ENCODE data around the gene LENG1. TPM values are rescaled to one million over a fixed set of nuclear protein-coding genes. Genes with fewer than 3 reads are reported as not detected.
A peak's percentile ranks its signal among the peaks of the same experiment; 100 is the strongest.

LENG1 gene
- total and polyA plus RNA-seq, 9 of the 15 experiments (the other 6 are each of a cell fraction or from before 2014, with no cell fraction given): 0.30 to 10.5 (median 4.7) TPM

DNA sequence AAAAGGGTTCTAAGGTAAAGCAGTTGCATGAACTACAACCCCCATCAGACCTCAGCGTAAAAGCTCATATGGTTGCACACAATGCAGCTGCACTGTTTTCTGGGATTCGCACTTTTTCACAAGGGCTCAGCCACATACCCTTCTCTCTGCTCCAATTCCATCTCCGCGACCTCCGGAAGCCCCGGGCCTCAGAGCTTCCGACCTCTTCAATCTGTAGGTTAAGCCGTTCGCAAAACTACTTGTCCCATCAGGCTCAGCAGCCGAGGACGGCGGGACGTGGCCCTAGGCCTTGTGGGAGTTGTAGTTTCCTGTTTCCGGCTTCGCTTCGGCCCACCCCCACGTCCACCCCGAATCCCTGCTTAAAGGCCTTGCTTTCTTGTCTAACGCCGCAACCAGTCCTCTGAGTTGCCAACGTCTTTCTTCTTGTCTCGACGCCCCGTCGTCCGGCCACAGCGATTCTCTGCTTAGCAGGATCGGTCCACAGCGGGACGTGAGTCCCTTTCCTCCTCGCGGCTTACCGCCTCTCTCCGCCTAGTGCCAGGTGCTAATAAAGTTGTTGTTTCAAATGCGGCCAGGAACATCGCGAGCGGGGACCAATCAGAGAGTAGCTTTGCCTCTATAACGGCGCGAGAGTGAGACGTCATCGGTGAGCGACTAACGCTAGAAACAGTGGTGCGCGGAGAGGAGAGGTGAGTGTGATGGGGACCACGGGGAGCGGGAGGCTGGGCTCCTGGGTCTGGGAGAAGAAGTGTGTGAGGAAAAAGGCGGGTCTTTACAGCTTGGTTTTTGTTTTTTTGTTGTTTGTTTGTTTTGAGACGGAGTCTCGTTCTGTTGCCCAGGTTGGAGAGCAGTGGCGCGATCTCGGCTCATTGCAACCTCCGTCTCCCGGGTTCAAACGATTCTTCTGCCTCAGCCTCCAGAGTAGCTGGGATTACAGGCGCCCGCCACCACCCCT is 44.1 kb downstream of the LENG1 start, which contains the start of the genes PRPF31 and TFPT (continued):
- no peak; the same call in 1 of the 2 replicates for TF ChIP-seq KDM2B (CRISPR knock-in tag; IDR thresholded peaks at IDR 0.05)
- TF ChIP-seq SMARCB1 (IDR thresholded peaks at IDR 0.05; ENCODE audit: insufficient read length, low read depth): no peak
- TF ChIP-seq, protein P1, sequence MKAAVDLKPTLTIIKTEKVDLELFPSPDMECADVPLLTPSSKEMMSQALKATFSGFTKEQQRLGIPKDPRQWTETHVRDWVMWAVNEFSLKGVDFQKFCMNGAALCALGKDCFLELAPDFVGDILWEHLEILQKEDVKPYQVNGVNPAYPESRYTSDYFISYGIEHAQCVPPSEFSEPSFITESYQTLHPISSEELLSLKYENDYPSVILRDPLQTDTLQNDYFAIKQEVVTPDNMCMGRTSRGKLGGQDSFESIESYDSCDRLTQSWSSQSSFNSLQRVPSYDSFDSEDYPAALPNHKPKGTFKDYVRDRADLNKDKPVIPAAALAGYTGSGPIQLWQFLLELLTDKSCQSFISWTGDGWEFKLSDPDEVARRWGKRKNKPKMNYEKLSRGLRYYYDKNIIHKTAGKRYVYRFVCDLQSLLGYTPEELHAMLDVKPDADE (conservative IDR thresholded peaks at IDR 0.05; ENCODE audit: control insufficient read depth, low read depth, low read length): peak; percentile 98
- TF ChIP-seq, protein P2, sequence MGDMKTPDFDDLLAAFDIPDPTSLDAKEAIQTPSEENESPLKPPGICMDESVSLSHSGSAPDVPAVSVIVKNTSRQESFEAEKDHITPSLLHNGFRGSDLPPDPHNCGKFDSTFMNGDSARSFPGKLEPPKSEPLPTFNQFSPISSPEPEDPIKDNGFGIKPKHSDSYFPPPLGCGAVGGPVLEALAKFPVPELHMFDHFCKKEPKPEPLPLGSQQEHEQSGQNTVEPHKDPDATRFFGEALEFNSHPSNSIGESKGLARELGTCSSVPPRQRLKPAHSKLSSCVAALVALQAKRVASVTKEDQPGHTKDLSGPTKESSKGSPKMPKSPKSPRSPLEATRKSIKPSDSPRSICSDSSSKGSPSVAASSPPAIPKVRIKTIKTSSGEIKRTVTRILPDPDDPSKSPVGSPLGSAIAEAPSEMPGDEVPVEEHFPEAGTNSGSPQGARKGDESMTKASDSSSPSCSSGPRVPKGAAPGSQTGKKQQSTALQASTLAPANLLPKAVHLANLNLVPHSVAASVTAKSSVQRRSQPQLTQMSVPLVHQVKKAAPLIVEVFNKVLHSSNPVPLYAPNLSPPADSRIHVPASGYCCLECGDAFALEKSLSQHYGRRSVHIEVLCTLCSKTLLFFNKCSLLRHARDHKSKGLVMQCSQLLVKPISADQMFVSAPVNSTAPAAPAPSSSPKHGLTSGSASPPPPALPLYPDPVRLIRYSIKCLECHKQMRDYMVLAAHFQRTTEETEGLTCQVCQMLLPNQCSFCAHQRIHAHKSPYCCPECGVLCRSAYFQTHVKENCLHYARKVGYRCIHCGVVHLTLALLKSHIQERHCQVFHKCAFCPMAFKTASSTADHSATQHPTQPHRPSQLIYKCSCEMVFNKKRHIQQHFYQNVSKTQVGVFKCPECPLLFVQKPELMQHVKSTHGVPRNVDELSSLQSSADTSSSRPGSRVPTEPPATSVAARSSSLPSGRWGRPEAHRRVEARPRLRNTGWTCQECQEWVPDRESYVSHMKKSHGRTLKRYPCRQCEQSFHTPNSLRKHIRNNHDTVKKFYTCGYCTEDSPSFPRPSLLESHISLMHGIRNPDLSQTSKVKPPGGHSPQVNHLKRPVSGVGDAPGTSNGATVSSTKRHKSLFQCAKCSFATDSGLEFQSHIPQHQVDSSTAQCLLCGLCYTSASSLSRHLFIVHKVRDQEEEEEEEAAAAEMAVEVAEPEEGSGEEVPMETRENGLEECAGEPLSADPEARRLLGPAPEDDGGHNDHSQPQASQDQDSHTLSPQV (IDR thresholded peaks at IDR 0.05): peak; percentile 90
- peak; percentile 74 to 86 for TF ChIP-seq MAZ (CRISPR knock-in tag; conservative IDR thresholded peaks at IDR 0.05 in 1 of 2, IDR thresholded peaks at IDR 0.05 in 1 of 2)
- peak; percentile 57; the same call in 1 of the 2 replicates for TF ChIP-seq ETV1 (tag; conservative IDR thresholded peaks at IDR 0.05; ENCODE audit: low read depth)
- no peak for TF ChIP-seq SMARCE1 (IDR thresholded peaks at IDR 0.05)
- peak; percentile 99 for TF ChIP-seq SP1 (CRISPR knock-in tag; IDR thresholded peaks at IDR 0.05)
- TF ChIP-seq SIX5 (IDR thresholded peaks at IDR 0.05; ENCODE audit: borderline replicate concordance in 1 of 2, insufficient read depth in 1 of 2, low read depth in 1 of 2, low read length in 2 of 2): peak; percentile 96 to 97
- no peak for TF ChIP-seq ZNF232 (CRISPR knock-in tag; IDR thresholded peaks at IDR 0.05)
- TF ChIP-seq ESRRA (IDR thresholded peaks at IDR 0.05; ENCODE audit: borderline replicate concordance, low read depth): peak; percentile 79
- TF ChIP-seq, protein P3, sequence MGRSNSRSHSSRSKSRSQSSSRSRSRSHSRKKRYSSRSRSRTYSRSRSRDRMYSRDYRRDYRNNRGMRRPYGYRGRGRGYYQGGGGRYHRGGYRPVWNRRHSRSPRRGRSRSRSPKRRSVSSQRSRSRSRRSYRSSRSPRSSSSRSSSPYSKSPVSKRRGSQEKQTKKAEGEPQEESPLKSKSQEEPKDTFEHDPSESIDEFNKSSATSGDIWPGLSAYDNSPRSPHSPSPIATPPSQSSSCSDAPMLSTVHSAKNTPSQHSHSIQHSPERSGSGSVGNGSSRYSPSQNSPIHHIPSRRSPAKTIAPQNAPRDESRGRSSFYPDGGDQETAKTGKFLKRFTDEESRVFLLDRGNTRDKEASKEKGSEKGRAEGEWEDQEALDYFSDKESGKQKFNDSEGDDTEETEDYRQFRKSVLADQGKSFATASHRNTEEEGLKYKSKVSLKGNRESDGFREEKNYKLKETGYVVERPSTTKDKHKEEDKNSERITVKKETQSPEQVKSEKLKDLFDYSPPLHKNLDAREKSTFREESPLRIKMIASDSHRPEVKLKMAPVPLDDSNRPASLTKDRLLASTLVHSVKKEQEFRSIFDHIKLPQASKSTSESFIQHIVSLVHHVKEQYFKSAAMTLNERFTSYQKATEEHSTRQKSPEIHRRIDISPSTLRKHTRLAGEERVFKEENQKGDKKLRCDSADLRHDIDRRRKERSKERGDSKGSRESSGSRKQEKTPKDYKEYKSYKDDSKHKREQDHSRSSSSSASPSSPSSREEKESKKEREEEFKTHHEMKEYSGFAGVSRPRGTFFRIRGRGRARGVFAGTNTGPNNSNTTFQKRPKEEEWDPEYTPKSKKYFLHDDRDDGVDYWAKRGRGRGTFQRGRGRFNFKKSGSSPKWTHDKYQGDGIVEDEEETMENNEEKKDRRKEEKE (IDR thresholded peaks at IDR 0.05; ENCODE audit: borderline replicate concordance in 1 of 2, control insufficient read depth in 1 of 2, low read depth in 2 of 2, low read length in 1 of 2): no peak
- TF ChIP-seq PTRF (tag; IDR thresholded peaks at IDR 0.05): no peak
- TF ChIP-seq, protein P4, sequence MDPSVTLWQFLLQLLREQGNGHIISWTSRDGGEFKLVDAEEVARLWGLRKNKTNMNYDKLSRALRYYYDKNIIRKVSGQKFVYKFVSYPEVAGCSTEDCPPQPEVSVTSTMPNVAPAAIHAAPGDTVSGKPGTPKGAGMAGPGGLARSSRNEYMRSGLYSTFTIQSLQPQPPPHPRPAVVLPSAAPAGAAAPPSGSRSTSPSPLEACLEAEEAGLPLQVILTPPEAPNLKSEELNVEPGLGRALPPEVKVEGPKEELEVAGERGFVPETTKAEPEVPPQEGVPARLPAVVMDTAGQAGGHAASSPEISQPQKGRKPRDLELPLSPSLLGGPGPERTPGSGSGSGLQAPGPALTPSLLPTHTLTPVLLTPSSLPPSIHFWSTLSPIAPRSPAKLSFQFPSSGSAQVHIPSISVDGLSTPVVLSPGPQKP (CRISPR knock-in tag; IDR thresholded peaks at IDR 0.05): no peak

All from K562 (cell line).